Posterior cingulate gyrus (tissue), 11 donors: ENCODE measurements around the gene RPL18A.

Source experiments
- DNase-seq, 10 donors: peaks; one replicate each; pipeline versions ENCODE4 v3.0.0 to v3.0.0-alpha.2; 2020 to 2021; ENCODE audit warnings: mixed read lengths in 3 of 10
- intact Hi-C: fragments of 100-400 bp; cut with DNase I; formaldehyde crosslinking; loops from one replicate; pipeline ENCODE4 v1.15.1; 2023

The RPL18A gene

GRCh38 chr19:17841371-17841809 is 18.3 kb upstream of the RPL18A start:
- no peak for DNase-seq
- intact Hi-C loops = no loop called here

DNA sequence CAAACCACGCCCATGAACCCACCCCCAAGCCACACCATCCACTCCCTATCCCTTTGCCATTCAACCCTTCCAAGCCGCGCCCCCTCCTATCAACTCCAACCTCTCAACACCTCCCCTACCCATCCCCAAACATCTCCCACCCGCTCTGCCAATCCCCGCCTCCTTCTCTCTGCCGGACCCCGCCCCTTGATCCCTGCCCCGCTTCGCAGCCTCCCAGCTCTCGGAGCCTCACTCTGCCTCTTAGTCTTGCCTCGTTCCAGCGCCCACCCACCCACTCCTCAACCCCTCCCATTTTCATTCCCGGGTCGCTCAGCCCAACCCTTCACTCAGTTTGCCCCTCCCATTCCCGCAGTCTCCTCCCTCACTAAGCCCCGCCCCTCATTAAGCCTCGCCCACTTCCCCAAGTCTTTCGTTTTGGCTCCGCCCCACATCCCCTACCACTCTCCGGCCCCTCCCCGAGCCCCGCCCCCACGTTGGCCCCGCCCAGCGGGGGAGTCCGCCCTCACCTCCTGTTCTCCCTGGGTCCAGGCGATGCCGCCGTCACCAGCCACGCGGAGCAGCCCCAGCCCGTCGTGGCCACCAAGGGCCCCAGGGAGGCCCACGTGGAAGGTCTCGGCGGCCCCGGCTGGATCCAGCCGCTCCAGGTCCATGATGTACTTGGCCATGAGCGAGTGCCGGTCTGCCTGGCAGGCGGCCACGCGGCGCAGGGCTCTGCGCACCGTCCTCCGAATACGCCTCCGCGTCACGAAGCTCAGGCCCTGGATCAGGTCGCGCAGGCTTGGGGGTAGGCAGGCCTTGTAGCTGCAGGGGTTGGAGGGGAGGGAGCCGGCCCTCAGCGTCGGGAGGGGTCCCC is 17.7 kb upstream of the RPL18A start:
- intact Hi-C loops = no loop called here
- DNase-seq = peak; percentile 26 to 96 (median 78)

DNA sequence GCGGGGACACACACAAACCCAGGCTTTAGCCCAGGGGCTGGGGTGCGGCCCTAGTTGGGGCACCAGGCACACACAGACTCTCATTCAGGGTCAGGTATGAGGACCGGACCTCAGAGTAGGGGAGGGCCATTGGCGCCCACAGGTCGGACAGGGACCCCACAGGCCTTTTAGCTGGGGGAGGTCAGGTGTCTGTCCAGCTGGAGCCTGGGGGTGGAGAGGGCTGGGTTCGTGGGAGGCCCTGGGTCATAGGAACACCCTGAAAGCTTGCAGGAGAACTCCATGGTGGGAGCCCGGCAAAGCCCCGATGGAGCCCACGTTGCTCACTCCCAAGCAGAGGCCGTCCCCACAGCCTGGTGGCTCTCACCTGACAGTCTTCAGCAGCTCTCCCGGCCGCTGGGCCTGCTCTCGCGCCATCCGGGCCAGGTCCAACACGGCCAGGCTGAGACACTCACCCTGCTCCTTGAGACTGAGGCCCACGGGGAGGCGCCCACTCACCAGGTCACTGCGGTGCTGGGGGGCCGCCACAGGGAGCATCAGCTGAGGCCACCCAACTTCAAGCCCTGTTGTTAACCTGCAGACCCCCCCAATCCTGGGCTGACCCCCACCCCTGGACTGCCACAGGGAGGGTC is 16.9 kb upstream of the RPL18A start:
- DNase-seq = no peak
- intact Hi-C loops = no loop called here

DNA sequence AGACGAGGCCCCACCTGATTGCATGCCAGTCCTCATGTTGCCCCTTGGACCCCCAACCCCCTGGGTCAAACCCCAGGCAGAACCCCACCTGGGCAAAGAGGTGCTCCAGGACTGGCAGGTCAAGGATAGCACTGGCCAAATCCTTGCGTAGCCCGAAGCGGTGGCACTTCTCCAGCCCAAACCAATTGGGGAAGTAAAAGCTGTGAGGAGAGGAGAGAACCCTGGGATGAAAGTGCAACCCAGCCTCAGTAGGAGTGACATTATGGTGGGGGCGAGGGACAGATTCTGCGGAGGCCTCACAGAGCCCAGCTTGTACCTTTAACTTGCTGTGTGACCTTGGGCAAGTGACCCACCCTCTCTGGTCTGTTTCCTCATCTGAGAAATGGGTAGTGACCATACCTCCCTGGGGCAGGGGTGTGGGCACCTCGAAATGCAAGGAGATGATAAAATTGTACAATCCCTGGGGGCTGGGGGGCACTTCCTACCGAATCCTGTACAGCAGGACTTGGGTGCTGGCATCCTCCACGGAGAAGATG is 16.4 kb upstream of the RPL18A start:
- intact Hi-C loops = no loop called here
- no peak for DNase-seq

DNA sequence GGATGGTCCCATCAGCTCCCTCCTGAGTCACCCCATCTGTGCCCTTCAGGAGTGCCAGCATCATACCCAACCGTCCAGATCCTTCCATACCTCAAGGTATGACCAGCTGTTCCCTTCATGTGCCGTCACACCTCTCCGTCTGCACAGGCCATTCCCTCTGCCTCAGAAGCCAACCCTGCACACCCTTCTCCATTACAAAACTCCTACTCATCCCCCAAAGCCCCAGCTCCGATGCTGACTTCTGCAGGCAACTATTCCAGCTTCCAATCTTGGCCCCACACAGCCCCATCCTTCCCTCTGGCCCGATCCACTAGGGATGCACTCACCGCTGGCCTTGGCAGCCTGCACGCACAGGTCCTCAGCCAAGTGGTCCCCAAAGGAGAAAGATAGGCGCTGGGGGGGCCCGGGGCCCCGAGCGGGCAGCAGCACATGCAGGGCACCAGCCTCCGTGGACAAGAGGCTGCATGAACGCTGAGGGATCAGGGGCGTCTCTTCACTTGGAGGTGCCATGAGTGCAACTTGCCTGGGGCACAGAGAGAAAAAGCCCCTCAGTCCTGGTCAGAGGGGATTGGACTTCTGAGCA is 15.7 kb upstream of the RPL18A start:
- DNase-seq = no peak
- intact Hi-C loops = no loop called here

- no peak for DNase-seq
- intact Hi-C loops = no loop called here
Observed at GRCh38 chr19:17846146-17846545, 13.6 kb upstream of the RPL18A start.

DNA sequence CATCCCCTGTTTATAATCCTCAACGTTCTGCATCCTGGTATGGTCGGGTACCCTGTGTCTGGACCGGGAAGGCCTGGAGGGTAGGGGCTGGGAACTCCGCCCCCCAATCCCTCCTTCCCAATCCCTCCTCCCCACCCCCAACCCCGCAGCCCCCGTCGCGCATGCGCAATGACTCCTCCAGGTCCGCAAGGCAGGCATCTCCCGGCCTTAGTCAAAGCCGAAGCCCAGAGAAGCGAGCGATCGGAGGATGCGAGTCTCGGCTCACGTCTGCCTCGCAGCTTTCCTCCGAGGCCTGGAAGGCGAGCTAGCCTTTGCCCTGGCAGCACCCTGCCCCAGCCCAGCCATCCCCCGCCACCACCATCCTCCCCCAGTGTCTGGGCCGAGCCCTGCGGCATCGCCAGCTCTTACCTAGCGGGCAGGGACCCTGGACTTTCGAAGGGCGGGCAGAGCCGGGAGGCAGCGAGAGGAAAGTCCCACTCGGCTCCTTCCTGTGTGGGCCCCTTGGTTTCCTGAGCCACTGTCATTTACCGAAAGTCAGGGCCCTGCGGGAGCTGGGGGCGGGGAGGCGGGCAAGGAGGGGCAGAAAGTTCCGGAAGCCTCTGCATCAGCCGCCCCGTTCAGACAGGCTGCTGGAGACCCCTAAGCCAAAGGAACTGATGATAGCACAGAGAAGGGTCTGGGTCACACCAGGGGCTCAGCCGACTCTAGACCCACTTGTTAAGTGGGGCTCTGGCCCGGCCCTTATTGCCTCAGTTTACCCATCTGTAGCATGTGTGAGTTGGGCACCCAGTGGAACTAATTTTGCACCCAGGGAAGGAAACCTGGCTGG is 12.0 kb upstream of the RPL18A start, which contains the start of gene JAK3:
JAK3 (minus strand) TSS at position 445 of the 829 bp plus-strand sequence. CDS start 3,565 bp downstream, outside the sequence.
- DNase-seq = peak in 9 of 10 donors; percentile 19 to 93 (median 55)
- intact Hi-C loops = no loop called here

GRCh38 chr19:17848595-17849292 is 11.0 kb upstream of the RPL18A start:
- intact Hi-C loops = no loop called here

DNA sequence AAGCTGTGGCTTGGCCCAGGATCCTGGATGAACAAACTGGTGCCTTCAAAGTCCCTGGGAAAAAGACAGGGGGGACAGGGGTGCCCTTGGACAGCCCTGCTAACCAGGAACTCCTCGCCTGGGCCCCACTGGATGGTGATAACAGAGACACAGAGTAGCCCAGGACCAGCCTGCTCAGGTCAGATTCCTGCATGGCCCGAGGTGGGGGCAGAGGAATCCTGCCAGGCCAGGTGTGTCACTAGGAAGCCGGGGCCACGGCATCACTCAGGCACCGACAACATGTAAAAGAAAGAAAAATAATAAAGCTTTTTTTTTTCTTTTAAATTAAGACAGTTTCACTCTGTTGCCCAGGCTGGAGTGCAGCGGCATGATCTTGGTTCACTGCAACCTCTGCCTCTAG is 5.6 kb upstream of the RPL18A start:
- DNase-seq = no peak
- intact Hi-C loops = loop anchor here (10.0 kb wide), 1 partner anchor 399 kb away; no protein-coding TSS in a partner anchor

More at GRCh38 chr19:17848595-17849292, 11.0 kb upstream of the RPL18A start:
- DNase-seq = no peak

GRCh38 chr19:17855280-17856152 is 4.2 kb upstream of the RPL18A start:
- intact Hi-C loops = loop anchor here (5.0 to 10.0 kb wide), 3 partner anchors 142 to 401 kb away; no protein-coding TSS in a partner anchor
- DNase-seq = peak; percentile 73 to 97 (median 90)

DNA sequence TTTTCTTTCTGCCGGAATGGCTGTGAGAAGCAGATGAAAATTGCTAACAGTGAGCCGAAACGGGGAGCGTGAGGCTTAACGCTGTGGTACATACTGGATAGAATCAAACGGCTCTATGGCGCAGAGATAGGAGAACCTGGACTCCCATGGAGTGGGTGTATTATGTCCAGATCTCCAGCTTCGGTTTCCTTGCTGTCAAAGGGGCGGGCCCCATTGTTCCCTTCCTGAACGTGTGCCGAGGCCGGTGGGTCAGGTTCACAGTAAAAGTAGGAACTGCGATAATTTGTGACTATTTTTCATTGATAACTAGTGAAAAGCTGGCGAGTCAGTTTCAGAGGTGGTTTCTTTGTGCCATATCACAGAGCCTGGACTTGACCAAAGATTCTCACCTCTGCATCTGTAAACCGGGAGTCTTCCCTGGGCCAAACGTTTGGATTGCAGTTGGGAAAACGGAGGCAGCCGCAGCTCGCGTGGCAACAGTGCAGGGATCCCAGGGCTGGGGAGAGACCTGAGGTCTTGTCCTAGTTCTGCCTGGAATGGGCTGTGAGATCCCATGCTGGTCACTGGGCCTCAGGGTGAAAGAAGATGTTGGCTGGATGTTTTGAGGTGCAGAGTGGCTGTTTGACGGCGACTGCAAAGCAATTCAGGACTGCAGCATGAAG is 752 bp downstream of the RPL18A start:
- no peak for DNase-seq
- intact Hi-C loops = no loop called here

DNA sequence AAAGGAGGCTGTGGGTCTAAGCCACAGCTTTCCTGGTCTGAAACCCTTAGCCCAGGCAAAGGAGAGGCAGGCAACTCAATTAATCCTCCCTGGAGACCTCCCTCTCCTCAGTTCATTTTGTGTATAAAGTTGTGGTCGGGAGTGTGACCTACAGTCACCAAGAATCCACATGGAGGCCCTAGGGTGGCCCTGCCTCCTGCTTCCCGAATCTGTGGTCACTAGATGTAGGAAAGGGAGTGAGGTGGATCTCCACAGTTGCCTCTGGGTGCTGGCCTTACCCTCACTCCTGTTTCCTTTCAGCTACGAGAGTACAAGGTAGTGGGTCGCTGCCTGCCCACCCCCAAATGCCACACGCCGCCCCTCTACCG is 1.3 kb downstream of the RPL18A start:
- no peak for DNase-seq
- intact Hi-C loops = no loop called here

- intact Hi-C loops = no loop called here
- no peak for DNase-seq
Observed at GRCh38 chr19:17861542-17862402, 2.1 kb downstream of the RPL18A start.

- intact Hi-C loops = no loop called here
Observed at GRCh38 chr19:17862711-17863519, 3.2 kb downstream of the RPL18A start.

DNA sequence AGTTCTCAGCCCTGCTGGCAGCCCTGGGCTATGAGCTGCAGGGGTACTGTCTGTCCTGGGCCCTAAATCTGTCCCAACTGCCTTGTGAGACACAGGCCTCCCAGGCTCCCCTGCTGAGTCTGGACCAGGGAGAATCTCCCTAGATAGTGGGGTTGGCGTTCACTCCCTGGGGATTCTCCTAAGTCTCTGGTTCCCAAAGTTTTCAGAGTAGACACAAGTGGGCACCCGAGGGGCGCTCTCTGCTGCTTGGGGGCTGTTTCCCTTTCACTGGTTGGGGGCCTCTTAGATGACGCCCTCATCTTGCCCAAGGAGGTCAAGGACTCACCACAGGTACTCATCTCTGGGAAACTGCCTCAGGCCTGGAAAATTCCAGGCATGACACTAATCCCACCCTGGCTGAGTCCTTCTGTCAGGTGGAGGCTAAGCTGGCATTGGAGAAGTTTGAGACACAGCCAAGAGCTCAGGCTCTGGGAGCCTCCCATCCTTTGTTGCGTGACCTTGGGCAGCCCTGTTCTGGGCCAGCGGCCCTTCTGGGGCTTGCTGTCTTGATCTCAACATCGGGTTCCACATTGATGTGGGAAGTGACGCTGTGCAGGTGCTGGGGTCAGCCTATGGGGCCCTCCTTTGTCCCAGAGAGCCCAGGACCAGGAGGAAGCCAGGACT is 3.9 kb downstream of the RPL18A start:
- intact Hi-C loops = no loop called here
- no peak for DNase-seq

More at GRCh38 chr19:17862711-17863519, 3.2 kb downstream of the RPL18A start:
- no peak for DNase-seq
